Lower leg skin (tissue), 4 donors: ENCODE results near the gene PDE8B. TPM values are rescaled to one million over a fixed set of nuclear protein-coding genes. Genes with fewer than 3 reads are reported as not detected.

Source experiments
- DNase-seq, 2 donors: peaks; one replicate each; pipeline ENCODE4 v3.0.0-alpha.2; 2019; ENCODE audit warnings: low spot score in 2 of 2
- H3K4me3 ChIP-seq: fragments of 200-600 bp; sonication (generic); 2 replicates; pipeline ENCODE4 v1.5.1; 2017; ENCODE audit warnings: mild to moderate bottlenecking, low read depth; ENCODE audit not compliant: poor library complexity, severe bottlenecking
- POLR2A ChIP-seq, 2 donors: fragments of 450-650 bp; IDR thresholded peaks; one replicate each; pipeline ENCODE4 v1.6.1; 2016 to 2017; ENCODE audit warnings: antibody characterized with exemption in 2 of 2, mild to moderate bottlenecking in 1 of 2, moderate library complexity in 1 of 2
- WGBS, 2 donors: methylation state at CpG; one replicate each; pipeline ENCODE4 v1.1.5; 2018; 5-methylcytosine and 5-hydroxymethylcytosine counted together
- intact Hi-C: fragments of 100-400 bp; cut with DNase I; formaldehyde crosslinking; loops from one replicate; pipeline ENCODE4 v1.15.0; 2023; ENCODE audit warnings: low total_unique reads
- total RNA-seq, 4 donors: library from RNA; depleted of rRNA; stranded (reverse); fragments of >200 nt; gene quantifications; one replicate each; pipeline ENCODE4 v1.1.0, GENCODE V29; 2016
- TF ChIP-seq, protein P1 (sequence below), 3 donors: fragments of 450-650 bp; IDR thresholded peaks; one replicate each; pipeline ENCODE4 v1.5.1; 2016; ENCODE audit warnings: antibody characterized with exemption in 3 of 3, mild to moderate bottlenecking in 3 of 3, moderate library complexity in 2 of 3

Gene PDE8B
- total RNA-seq, 4 donors from 2014 or later = 2.3 to 4.5 (median 2.6) TPM

DNA sequence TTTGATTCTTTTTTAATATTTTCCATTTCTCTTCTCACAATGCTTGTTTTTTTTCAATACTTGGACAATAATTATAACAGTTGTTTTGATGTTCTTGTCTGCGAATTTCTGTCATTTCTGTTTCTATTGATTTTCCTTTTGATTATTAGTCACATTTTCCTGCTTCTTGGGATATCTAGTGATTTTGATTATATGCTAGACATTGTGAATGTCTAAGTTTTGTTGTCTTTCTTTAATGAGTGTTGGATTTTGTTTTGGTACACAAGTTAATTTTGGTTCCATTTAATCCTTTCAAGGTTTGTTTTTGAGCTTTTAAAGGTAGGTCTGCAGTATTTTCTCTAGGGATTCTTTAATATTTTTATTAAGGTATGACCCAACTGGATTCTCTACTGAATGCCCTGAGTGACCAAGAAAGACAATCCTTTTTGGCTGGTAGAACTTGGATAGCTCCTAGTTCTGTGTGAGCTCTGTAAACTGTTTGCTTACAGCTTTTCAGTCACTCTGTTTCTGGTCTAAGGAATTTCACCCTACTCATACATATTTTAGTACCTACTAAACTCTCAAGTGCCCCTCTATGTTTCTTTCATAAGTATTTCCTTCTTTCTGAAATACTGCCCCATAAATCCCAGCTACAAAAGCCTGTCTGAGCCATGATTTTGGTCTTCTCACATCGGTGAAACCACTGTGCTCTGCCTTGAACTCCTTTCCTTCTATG lies 12.5 kb upstream of the PDE8B start:
- no peak overlapping the region for H3K4me3 ChIP-seq
- DNase-seq = no peak
- intact Hi-C loops = no loop called here
- WGBS, 2 donors = 63 to 92% methylated on average over 2 of the region's 2 CpGs
- TF ChIP-seq, protein P1, sequence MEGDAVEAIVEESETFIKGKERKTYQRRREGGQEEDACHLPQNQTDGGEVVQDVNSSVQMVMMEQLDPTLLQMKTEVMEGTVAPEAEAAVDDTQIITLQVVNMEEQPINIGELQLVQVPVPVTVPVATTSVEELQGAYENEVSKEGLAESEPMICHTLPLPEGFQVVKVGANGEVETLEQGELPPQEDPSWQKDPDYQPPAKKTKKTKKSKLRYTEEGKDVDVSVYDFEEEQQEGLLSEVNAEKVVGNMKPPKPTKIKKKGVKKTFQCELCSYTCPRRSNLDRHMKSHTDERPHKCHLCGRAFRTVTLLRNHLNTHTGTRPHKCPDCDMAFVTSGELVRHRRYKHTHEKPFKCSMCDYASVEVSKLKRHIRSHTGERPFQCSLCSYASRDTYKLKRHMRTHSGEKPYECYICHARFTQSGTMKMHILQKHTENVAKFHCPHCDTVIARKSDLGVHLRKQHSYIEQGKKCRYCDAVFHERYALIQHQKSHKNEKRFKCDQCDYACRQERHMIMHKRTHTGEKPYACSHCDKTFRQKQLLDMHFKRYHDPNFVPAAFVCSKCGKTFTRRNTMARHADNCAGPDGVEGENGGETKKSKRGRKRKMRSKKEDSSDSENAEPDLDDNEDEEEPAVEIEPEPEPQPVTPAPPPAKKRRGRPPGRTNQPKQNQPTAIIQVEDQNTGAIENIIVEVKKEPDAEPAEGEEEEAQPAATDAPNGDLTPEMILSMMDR (IDR thresholded peaks at IDR 0.05) = no peak
- TF ChIP-seq POLR2A (IDR thresholded peaks at IDR 0.05) = no peak

DNA sequence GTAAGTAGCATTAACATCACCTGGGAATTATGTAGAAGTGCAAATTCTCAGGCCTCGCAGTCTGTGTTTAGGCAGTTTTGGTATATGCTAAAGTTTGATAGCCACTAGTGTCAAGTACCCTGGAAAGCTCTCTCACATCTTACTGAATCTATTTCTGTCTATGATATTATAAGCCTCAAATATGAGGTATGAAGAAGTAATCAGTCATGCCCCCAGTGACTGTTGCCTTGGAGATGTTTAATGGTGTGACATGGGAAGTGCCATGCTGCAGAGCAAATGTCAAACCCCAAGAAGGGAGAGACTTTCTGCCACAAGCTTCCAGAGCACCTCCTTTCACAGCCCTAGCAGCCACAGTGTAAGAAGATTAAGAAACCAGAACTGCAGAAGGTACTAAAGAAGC lies 9.8 kb upstream of the PDE8B start:
- H3K4me3 ChIP-seq = no peak overlapping the region
- 95 to 100% methylated on average over 1 of the region's 1 CpG for WGBS, 2 donors
- no peak for DNase-seq
- TF ChIP-seq, protein P1 (IDR thresholded peaks at IDR 0.05) = no peak
- no peak for TF ChIP-seq POLR2A (IDR thresholded peaks at IDR 0.05)
- intact Hi-C loops = no loop called here

DNA sequence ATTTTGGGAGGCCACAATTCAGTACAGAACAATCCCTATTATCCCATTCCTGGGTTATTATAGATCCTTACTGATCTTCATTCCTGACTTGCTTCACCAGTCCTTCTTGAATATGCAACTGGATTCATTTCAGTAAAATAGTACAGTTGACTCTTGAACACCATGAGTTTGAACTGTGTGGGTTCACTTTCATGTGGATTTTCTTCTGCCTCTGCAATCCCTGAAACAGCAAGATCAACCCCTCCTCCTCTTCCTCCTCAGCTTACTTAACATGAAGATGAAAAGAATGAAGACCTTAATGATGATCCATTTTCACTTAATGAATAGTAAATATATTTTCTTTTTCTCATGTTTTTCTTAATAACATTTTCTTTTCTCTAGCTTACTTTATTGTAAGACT lies 8.3 kb upstream of the PDE8B start:
- intact Hi-C loops = no loop called here
- no peak for TF ChIP-seq POLR2A (IDR thresholded peaks at IDR 0.05)
- TF ChIP-seq, protein P1 (IDR thresholded peaks at IDR 0.05) = no peak
- no peak overlapping the region for H3K4me3 ChIP-seq
- no peak for DNase-seq

DNA sequence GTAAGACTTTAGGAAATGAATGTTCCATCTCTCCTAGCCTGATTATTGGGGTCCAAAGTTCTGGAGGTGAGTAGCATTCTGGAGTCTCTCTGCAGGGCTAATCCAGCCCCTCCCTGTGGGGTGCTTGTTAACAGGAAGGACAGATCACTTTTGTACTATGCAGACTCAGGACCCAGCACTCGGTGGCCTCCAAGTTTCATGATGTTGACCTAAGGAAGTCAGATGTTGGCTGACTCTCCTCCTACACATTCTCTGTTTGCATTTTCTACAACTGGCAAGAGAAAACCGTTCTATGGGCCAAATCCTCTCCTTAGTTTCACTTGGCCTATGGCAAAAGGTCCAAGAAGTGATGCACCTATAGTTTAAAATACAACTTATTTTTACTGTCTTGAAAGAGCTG lies 5.5 kb upstream of the PDE8B start:
- TF ChIP-seq, protein P1 (IDR thresholded peaks at IDR 0.05) = no peak
- no peak for TF ChIP-seq POLR2A (IDR thresholded peaks at IDR 0.05)
- H3K4me3 ChIP-seq = no peak overlapping the region
- intact Hi-C loops = no loop called here
- 73 to 75% methylated on average over 2 of the region's 2 CpGs for WGBS, 2 donors
- DNase-seq = no peak

DNA sequence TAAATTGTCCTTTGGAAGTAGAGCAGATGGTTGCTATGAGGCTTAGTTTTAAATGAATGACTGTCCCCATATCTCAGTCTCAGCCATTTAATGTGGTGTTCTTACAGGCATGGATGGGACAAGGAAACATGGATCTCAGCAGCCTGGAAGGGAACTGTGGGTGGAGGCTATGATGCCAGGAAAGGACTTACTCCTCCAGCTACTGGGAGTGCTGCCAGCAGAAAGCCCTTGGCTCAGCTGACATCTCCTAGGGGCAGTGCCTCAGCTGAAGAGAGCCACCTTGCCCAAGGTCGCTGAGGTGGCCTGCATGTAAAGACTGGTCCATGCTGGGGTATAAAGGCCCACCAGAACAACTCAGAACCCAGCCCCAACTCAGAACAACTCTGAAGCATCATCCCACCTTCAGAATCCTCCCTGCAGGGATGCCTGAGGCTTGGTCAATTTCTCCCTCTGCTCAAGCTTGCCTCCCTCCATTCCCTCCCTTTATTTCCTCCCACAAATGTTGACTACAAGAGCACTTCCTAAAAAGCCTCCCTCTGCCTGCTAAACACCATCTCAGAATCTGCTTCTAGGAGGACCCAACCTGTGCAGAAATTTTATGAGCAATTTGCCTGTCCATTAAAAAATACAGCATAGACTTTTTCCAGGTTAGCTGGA lies 1.8 kb upstream of the PDE8B start:
- intact Hi-C loops = no loop called here
- no peak for DNase-seq
- TF ChIP-seq, protein P1 (IDR thresholded peaks at IDR 0.05) = no peak
- no peak for TF ChIP-seq POLR2A (IDR thresholded peaks at IDR 0.05)
- 80 to 100% methylated on average over 1 of the region's 1 CpG for WGBS, 2 donors
- no peak overlapping the region for H3K4me3 ChIP-seq
